ENCODE measurements around the gene TTLL8.
"Not testable (repeated sequence)": the region's sequence is repeated elsewhere in the genome, so short reads cannot be mapped to it uniquely, and the experiment has no call there.

Gene TTLL8

DNA sequence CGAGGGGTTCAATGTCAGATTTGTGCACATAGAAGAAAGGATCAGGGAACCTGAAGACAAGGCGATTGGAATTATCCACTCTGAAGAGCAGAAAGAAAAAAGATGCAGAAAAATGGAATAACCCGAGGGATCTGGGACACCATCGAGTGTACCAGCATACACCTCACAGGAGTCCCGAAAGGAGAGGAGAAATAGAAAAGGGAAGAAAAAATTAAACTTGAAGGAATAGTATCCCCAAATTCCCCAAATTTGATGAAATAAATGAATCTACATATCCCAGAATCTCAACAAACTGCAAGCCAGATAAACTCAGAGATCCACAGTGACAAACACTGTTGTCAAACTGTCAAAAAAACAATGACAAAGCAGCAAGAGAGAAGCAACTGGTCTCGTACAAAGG is 66.9 kb downstream of the TTLL8 start:
- H3K9me2 ChIP-seq (replicated peaks; ENCODE audit: insufficient read depth, low read length), result no peaks in the 10 kb centered on the region
- no peak for DNase-seq
- H3K9ac ChIP-seq (ENCODE audit: low read length), result no peak overlapping the region
- no peaks in the 10 kb centered on the region for H3F3A ChIP-seq (ENCODE audit: insufficient read depth, low read length)
- H3K4me1 ChIP-seq (ENCODE audit: low read length), result no peaks in the 10 kb centered on the region
- H3K27ac ChIP-seq (ENCODE audit: low read length), result no peak overlapping the region
- no peaks in the 10 kb centered on the region for H3K79me2 ChIP-seq (ENCODE audit: low read length)
- H3K27me3 ChIP-seq (replicated peaks; ENCODE audit: insufficient read depth, low read length), result peaks cover 48% of the 10 kb centered on the region
- H3K36me3 ChIP-seq (replicated peaks; ENCODE audit: insufficient read depth, low read length), result no peaks in the 10 kb centered on the region
- no peak overlapping the region for H3K4me3 ChIP-seq (ENCODE audit: low read length)
- H4K20me1 ChIP-seq (ENCODE audit: insufficient read depth, low read length), result no peaks in the 10 kb centered on the region
- TF ChIP-seq EZH2phosphoT487 (IDR thresholded peaks at IDR 0.05; ENCODE audit: low read length), result no peak
- no peak for TF ChIP-seq EZH2 (optimal IDR thresholded peaks at IDR 0.05; ENCODE audit: low read depth, low read length)
- TF ChIP-seq, protein P1, sequence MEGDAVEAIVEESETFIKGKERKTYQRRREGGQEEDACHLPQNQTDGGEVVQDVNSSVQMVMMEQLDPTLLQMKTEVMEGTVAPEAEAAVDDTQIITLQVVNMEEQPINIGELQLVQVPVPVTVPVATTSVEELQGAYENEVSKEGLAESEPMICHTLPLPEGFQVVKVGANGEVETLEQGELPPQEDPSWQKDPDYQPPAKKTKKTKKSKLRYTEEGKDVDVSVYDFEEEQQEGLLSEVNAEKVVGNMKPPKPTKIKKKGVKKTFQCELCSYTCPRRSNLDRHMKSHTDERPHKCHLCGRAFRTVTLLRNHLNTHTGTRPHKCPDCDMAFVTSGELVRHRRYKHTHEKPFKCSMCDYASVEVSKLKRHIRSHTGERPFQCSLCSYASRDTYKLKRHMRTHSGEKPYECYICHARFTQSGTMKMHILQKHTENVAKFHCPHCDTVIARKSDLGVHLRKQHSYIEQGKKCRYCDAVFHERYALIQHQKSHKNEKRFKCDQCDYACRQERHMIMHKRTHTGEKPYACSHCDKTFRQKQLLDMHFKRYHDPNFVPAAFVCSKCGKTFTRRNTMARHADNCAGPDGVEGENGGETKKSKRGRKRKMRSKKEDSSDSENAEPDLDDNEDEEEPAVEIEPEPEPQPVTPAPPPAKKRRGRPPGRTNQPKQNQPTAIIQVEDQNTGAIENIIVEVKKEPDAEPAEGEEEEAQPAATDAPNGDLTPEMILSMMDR (IDR thresholded peaks at IDR 0.05; ENCODE audit: low read length), result no peak
- H3K4me2 ChIP-seq (ENCODE audit: low read depth, low read length), result no peak overlapping the region
- H3K9me3 ChIP-seq (replicated peaks; ENCODE audit: insufficient read depth, low read length), result no peaks in the 10 kb centered on the region
- no peak overlapping the region for H2AFZ ChIP-seq (ENCODE audit: low read length)

DNA sequence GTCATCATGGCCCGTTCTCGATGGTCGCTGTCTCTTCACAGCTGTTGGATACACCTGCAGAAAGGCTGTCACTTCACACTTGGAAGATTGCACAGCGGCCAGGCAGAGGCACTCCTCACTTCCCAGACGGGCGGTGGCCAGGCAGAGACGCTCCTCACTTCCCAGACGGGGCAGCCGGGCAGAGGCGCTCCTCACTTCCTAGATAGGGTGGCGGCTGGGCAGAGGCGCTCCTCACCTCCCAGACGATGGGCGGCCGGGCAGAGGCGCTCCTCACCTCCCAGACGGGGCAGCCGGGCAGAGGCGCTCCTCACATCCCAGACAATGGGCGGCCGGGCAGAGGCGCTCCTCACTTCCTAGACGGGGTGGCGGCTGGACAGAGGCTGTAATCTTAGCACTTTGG is 68.3 kb downstream of the TTLL8 start:
- H3K9me3 ChIP-seq (replicated peaks; ENCODE audit: insufficient read depth, low read length), result not testable (repeated sequence)

DNA sequence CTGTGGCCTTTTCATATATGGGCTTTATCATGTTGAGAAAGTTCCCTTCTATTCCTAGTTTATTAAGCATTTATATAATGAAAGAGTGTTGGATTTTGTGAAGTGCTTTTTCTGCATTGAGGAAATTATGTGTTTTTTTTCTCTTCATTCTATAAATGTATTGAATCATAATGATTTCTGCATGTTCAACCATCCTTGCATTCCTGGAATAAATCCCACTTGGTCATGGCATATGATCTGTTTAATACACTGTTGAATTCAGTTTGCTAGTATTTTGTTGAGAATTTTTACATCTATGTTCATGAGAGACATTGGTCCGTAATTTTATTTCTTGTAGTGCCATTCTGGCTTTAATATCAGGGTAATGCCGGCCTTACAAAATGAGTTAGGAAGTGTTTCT is 71.8 kb downstream of the TTLL8 start:
- H3K4me1 ChIP-seq (ENCODE audit: low read length), result no peaks in the 10 kb centered on the region
- TF ChIP-seq, protein P1 (IDR thresholded peaks at IDR 0.05; ENCODE audit: low read length), result no peak
- TF ChIP-seq EZH2phosphoT487 (IDR thresholded peaks at IDR 0.05; ENCODE audit: low read length) (no peak), EZH2 (optimal IDR thresholded peaks at IDR 0.05; ENCODE audit: low read depth, low read length) (no peak)
- H3K4me3 ChIP-seq (ENCODE audit: low read length), result no peak overlapping the region
- H3K9me2 ChIP-seq (replicated peaks; ENCODE audit: insufficient read depth, low read length), result no peaks in the 10 kb centered on the region
- no peak overlapping the region for H3K4me2 ChIP-seq (ENCODE audit: low read depth, low read length)
- H3K27ac ChIP-seq (ENCODE audit: low read length), result no peak overlapping the region
- no peaks in the 10 kb centered on the region for H3K79me2 ChIP-seq (ENCODE audit: low read length)
- no peaks in the 10 kb centered on the region for H4K20me1 ChIP-seq (ENCODE audit: insufficient read depth, low read length)
- H3K27me3 ChIP-seq (replicated peaks; ENCODE audit: insufficient read depth, low read length), result peaks cover 63% of the 10 kb centered on the region
- no peaks in the 10 kb centered on the region for H3F3A ChIP-seq (ENCODE audit: insufficient read depth, low read length)
- DNase-seq, result no peak
- H3K36me3 ChIP-seq (replicated peaks; ENCODE audit: insufficient read depth, low read length), result no peaks in the 10 kb centered on the region
- no peaks in the 10 kb centered on the region for H3K9me3 ChIP-seq (replicated peaks; ENCODE audit: insufficient read depth, low read length)
- H2AFZ ChIP-seq (ENCODE audit: low read length), result no peak overlapping the region
- H3K9ac ChIP-seq (ENCODE audit: low read length), result no peak overlapping the region

More for the DNA sequence above, 68.3 kb downstream of the TTLL8 start:
- not testable (repeated sequence) for H3K79me2 ChIP-seq (ENCODE audit: low read length); H3K9me2 ChIP-seq (replicated peaks; ENCODE audit: insufficient read depth, low read length); H3K27ac ChIP-seq (ENCODE audit: low read length); H3K4me2 ChIP-seq (ENCODE audit: low read depth, low read length); H3F3A ChIP-seq (ENCODE audit: insufficient read depth, low read length); H3K36me3 ChIP-seq (replicated peaks; ENCODE audit: insufficient read depth, low read length); H3K4me3 ChIP-seq (ENCODE audit: low read length); H2AFZ ChIP-seq (ENCODE audit: low read length); H4K20me1 ChIP-seq (ENCODE audit: insufficient read depth, low read length); DNase-seq; H3K9ac ChIP-seq (ENCODE audit: low read length); H3K4me1 ChIP-seq (ENCODE audit: low read length)
- H3K27me3 ChIP-seq (replicated peaks; ENCODE audit: insufficient read depth, low read length), result peaks cover 62% of the 10 kb centered on the region

DNA sequence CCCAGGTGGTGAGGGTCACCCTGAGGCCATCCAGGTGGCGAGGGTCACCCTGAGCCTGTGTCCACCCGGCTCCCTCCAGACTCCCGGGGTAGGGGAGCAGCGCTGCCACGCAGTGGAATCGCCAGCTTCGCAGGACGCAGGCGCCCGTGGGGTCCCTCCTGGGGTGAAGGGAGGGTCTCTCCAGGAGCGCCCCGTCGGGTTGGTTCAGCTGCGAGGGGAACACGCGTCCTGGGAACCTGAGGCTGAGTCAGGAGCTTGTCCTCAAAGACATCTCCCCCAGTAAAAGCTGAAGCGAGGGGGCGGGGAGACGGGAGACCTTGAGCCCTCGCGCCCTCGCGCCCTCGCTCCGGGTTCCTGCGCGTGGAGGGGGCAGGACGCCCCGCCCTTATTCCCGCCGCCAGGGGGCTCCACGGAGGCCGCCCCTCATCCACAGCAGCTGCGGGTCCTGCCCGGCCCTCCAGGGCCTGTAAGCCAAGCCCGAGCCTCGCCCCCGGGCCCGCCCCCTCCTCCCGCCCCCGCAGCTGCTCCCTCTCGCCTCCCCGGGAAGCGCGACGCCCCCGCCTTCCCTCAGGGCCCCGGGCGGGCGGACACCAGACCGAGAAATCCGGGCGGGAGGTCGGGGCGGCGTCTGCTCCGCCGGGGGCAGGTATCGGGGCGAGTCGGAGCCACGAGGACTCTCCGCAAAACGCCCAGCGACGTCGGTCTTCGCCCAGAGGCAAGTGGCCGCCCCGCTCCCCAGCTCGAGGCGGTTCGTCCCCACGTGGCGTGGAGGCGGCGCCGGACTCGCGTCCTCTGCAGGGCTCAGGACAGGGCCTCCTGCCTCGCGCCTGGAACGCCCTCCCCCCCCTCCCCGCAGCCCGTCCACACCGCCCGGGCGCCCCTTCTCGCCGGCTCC is 74.7 kb downstream of the TTLL8 start:
- no peaks in the 10 kb centered on the region for H3K79me2 ChIP-seq (ENCODE audit: low read length)
- H3K36me3 ChIP-seq (replicated peaks; ENCODE audit: insufficient read depth, low read length), result no peaks in the 10 kb centered on the region
- no peaks in the 10 kb centered on the region for H4K20me1 ChIP-seq (ENCODE audit: insufficient read depth, low read length)
- no peak overlapping the region for H3K4me3 ChIP-seq (ENCODE audit: low read length)
- no peaks in the 10 kb centered on the region for H3K9me3 ChIP-seq (replicated peaks; ENCODE audit: insufficient read depth, low read length)
- no peak overlapping the region for H3K27ac ChIP-seq (ENCODE audit: low read length)
- no peak overlapping the region for H3K9ac ChIP-seq (ENCODE audit: low read length)
- H3F3A ChIP-seq (ENCODE audit: insufficient read depth, low read length), result no peaks in the 10 kb centered on the region
- no peaks in the 10 kb centered on the region for H3K9me2 ChIP-seq (replicated peaks; ENCODE audit: insufficient read depth, low read length)
- DNase-seq, result no peak
- peaks cover 59% of the 10 kb centered on the region for H3K27me3 ChIP-seq (replicated peaks; ENCODE audit: insufficient read depth, low read length)
- H3K4me1 ChIP-seq (ENCODE audit: low read length), result no peaks in the 10 kb centered on the region
- no peak overlapping the region for H3K4me2 ChIP-seq (ENCODE audit: low read depth, low read length)
- TF ChIP-seq EZH2 (optimal IDR thresholded peaks at IDR 0.05; ENCODE audit: low read depth, low read length) (no peak), EZH2phosphoT487 (IDR thresholded peaks at IDR 0.05; ENCODE audit: low read length) (no peak)
- TF ChIP-seq, protein P1 (IDR thresholded peaks at IDR 0.05; ENCODE audit: low read length), result no peak
- no peak overlapping the region for H2AFZ ChIP-seq (ENCODE audit: low read length)

DNA sequence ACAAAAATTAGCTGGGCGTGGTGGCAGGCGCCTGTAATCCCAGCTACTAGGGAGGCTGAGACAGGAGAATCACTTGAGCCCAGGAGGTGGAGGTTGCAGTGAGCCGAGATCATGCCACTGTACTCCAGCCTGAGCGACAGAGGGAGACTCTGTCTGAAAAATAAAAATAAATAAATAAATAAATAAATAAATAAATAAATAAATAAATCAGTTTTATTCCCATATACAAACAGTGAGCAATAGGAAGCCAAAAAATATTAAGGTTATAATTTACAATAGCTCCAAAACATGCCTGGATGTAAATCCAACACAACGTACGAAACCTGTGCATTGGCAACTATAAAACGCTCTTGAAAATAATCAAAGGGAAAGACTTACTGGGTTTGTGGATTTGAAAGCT is 76.3 kb downstream of the TTLL8 start:
- H3K9me3 ChIP-seq (replicated peaks; ENCODE audit: insufficient read depth, low read length); DNase-seq; H3K27ac ChIP-seq (ENCODE audit: low read length): not testable (repeated sequence)

More for the DNA sequence above, 76.3 kb downstream of the TTLL8 start:
- H3K9ac ChIP-seq (ENCODE audit: low read length); H4K20me1 ChIP-seq (ENCODE audit: insufficient read depth, low read length); H3K36me3 ChIP-seq (replicated peaks; ENCODE audit: insufficient read depth, low read length); H3K9me2 ChIP-seq (replicated peaks; ENCODE audit: insufficient read depth, low read length); H3K4me3 ChIP-seq (ENCODE audit: low read length); H3K4me2 ChIP-seq (ENCODE audit: low read depth, low read length); H3K4me1 ChIP-seq (ENCODE audit: low read length); H2AFZ ChIP-seq (ENCODE audit: low read length); H3K79me2 ChIP-seq (ENCODE audit: low read length); H3F3A ChIP-seq (ENCODE audit: insufficient read depth, low read length): not testable (repeated sequence)
- peaks cover 49% of the 10 kb centered on the region for H3K27me3 ChIP-seq (replicated peaks; ENCODE audit: insufficient read depth, low read length)
